IPS-15b (cell line): Measurements from ENCODE around the gene ZC3H10.

Experiments
- H3K27me3 ChIP-seq: one replicate; pipeline ENCODE4 v1.6.1; 2013; ENCODE audit warnings: low read length; ENCODE audit not compliant: control insufficient read depth, insufficient read depth
- H3K36me3 ChIP-seq: one replicate; pipeline ENCODE4 v1.6.1; 2013; ENCODE audit warnings: low read length; ENCODE audit not compliant: control insufficient read depth, insufficient read depth
- H3K4me1 ChIP-seq: one replicate; pipeline ENCODE4 v1.6.1; 2013; ENCODE audit warnings: mild to moderate bottlenecking, low read length; ENCODE audit not compliant: control insufficient read depth, insufficient read depth
- H3K4me3 ChIP-seq: one replicate; pipeline ENCODE4 v1.5.1; 2013; ENCODE audit warnings: low read depth, low read length
- H3K9ac ChIP-seq: one replicate; pipeline ENCODE4 v1.6.1; 2013; ENCODE audit warnings: low read depth, mild to moderate bottlenecking, low read length
- H3K9me3 ChIP-seq: one replicate; pipeline ENCODE4 v1.6.1; 2013; ENCODE audit warnings: mild to moderate bottlenecking, low read length; ENCODE audit not compliant: control insufficient read depth, insufficient read depth

ZC3H10 gene

DNA sequence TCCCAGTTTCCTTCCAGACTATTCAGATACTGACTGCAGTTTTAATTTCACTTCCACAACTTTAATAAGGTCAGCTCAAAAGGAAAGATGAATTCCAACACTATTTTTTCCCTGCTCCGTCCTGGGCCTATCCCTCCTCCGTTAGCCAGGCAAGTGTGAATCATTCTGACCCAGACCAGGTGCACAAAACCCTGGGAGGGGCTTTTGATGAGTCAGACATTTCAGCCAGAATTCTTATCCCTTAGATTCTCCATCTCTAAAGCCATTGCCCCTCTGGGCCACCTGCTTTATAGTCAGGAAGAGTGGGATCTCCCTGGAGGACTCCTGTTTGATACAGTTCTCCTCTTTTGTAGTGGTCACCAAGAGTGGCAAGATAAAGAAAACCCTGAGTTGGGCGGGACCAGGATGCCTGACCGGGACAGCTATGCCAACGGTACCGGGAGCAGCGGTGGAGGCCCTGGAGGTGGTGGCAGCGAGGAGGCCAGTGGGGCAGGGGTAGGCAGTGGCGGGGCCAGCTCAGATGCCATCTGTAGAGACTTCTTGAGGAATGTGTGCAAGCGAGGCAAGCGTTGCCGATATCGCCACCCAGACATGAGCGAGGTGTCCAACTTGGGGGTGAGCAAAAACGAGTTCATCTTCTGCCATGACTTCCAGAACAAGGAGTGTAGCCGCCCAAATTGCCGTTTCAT is 2.2 kb downstream of the ZC3H10 start:
- H3K9me3 ChIP-seq: no peaks in the 10 kb centered on the region
- H3K4me1 ChIP-seq: peaks cover 9% of the 10 kb centered on the region
- no peaks in the 10 kb centered on the region for H3K27me3 ChIP-seq
- H3K4me3 ChIP-seq: no peak overlapping the region
- peaks cover 7% of the 10 kb centered on the region for H3K36me3 ChIP-seq
- H3K9ac ChIP-seq: no peak overlapping the region

DNA sequence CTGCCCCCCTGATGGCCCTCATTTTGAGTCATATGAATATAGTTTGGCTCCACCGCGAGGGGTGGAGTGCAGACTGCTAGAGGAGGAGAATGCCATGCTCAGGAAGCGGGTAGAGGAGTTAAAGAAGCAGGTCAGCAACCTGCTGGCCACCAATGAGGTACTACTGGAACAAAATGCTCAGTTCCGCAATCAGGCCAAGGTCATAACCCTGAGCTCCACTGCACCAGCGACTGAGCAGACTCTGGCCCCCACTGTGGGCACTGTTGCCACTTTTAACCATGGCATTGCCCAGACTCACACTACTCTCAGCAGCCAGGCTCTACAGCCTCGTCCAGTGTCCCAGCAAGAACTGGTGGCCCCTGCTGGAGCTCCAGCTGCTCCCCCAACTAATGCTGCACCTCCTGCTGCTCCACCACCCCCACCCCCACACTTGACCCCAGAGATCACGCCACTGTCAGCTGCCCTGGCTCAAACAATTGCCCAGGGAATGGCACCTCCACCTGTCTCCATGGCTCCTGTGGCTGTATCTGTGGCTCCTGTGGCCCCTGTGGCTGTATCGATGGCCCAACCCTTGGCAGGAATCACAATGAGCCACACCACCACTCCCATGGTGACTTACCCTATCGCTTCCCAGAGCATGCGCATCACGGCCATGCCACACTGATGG is 3.3 kb downstream of the ZC3H10 start:
- Histone ChIP-seq H3K9me3 (no peaks in the 10 kb centered on the region), H3K27me3 (no peaks in the 10 kb centered on the region), H3K4me3 (no peak overlapping the region), H3K9ac (no peak overlapping the region), H3K4me1 (peaks cover 9% of the 10 kb centered on the region), H3K36me3 (peaks cover 7% of the 10 kb centered on the region)

DNA sequence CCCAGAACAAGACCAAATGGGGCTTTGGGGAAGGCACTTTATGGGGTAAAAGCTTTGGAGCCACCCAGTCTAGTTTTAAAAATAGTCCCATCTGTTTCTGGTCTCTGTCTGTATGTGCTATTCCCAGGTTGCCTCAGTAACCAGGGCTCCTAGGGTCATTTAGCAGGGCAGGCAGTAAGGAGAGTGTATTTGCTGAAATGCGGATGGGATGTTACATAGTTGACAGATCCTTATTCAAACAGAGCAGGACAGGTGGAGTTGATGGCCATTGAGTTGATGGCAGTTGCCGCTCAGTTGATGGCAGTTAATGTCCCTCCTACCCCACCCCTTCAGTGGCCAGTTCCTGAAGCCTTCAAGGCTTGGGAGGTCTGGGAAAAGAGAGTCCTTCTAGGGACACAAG is 4.6 kb downstream of the ZC3H10 start:
- Histone ChIP-seq H3K4me1 (peaks cover 20% of the 10 kb centered on the region), H3K9ac (no peak overlapping the region), H3K27me3 (no peaks in the 10 kb centered on the region), H3K9me3 (no peaks in the 10 kb centered on the region), H3K36me3 (peaks cover 7% of the 10 kb centered on the region), H3K4me3 (no peak overlapping the region)

DNA sequence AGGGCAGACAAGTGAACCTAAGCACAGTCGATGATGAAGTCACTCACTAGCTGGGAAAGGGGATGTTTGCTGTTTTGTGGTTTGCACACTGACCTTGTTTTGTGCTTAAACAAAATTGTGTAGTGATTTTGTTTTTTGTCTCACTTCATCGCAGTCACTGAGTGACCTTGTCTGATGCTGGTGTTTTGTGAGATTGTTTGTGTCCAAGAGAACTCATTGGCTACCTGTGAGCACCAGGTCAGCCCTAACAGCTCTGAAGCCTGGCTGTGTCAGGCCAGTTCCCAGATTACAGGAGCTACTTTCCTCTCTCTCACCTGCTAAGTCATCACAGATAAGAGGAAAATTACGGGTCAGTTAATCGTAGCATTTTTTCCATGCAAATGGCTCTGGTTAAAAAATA is 6.1 kb downstream of the ZC3H10 start:
- no peak overlapping the region for H3K9ac ChIP-seq
- H3K36me3 ChIP-seq: peaks cover 7% of the 10 kb centered on the region
- no peaks in the 10 kb centered on the region for H3K27me3 ChIP-seq
- H3K4me3 ChIP-seq: no peak overlapping the region
- H3K9me3 ChIP-seq: no peaks in the 10 kb centered on the region
- H3K4me1 ChIP-seq: peaks cover 17% of the 10 kb centered on the region

DNA sequence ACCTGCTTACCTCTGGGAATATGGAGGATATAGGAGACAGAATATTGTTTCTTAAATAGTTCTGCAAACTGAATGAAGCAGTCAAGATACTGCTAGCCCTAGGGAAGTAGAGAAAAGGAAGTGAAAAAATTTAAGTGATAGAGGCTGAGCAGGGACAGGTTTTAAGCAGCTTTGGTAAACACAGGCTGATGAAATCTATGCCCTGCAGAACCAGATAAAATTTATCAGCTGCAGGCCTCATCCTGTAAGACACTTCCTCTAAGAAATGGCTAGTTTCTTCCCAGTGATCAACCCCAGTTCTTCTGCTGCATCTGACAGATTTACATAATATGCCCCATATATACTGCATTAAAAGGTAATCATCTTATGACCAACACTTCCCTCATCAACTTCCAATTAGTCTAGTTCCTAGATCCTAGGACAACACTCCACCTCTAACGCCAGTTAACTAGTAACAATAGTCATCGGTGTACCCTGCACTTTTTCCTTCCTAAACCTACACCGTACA is 8.7 kb downstream of the ZC3H10 start:
- Histone ChIP-seq H3K4me1 (peaks cover 12% of the 10 kb centered on the region), H3K4me3 (peak overlapping the region; percentile 40), H3K27me3 (no peaks in the 10 kb centered on the region), H3K36me3 (peaks cover 12% of the 10 kb centered on the region), H3K9ac (no peak overlapping the region), H3K9me3 (no peaks in the 10 kb centered on the region)

DNA sequence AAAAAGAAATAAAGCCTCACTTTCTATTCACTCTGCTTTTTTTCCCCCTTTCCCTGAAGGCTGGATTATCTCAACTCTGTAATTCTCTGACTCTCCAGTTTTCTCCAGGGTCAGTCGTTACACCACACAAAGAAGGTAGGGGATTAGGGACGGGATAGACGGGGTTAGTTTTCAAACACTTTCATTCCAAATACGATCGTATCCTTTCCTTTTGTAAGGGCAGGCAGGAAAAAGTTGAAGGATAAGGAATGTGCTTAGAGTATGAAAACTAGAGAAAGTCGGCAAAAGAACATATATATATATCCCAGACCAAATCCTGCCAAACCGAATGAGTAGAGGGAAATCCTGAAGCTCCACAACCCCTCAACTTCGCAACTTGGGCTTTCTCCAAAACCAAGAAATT is 9.4 kb downstream of the ZC3H10 start:
- Histone ChIP-seq H3K9me3 (no peaks in the 10 kb centered on the region), H3K9ac (no peak overlapping the region), H3K27me3 (no peaks in the 10 kb centered on the region), H3K36me3 (peaks cover 17% of the 10 kb centered on the region), H3K4me3 (peak overlapping the region; percentile 40), H3K4me1 (peaks cover 12% of the 10 kb centered on the region)

DNA sequence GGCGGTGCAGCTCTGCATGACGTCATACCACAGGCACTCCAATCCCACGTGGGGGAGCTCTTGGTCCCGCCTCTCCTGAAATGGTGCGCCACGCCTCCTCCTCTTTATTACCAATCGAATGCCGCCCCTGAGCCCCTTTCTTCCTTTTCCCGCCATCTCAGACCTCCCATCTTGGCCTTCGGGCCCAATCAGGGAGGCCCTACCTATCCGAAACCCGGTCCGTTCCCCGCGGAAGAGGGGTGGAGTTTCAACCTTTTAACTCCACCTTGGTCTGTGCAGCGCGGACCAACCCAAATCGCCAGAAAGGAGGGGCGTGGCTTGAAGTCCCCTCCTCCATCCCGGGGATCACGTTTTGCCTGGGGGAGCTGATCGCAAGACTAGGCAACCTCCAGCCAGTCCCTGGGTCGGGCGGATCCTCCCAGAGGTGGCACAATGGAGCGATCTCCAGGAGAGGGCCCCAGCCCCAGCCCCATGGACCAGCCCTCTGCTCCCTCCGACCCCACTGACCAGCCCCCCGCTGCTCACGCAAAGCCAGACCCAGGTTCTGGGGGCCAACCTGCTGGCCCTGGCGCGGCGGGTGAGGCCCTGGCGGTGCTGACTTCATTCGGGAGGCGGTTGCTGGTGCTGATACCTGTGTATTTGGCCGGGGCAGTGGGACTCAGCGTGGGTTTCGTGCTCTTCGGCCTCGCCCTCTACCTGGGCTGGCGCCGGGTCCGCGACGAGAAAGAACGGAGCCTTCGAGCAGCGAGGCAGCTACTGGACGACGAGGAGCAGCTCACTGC is 10.0 kb downstream of the ZC3H10 start, which contains the start of gene ESYT1:
Gene ESYT1 (plus strand): TSS at position 380 of the 782 bp plus-strand sequence. CDS start 53 bp downstream, at position 433.
- H3K27me3 ChIP-seq: no peaks in the 10 kb centered on the region
- H3K4me3 ChIP-seq: peak within 1 kb of the TSS; percentile 93
- peak within 1 kb of the TSS; percentile 74 for H3K9ac ChIP-seq
- H3K36me3 ChIP-seq: peaks cover 18% of the 10 kb centered on the region
- peaks cover 12% of the 10 kb centered on the region for H3K4me1 ChIP-seq
- no peaks in the 10 kb centered on the region for H3K9me3 ChIP-seq

DNA sequence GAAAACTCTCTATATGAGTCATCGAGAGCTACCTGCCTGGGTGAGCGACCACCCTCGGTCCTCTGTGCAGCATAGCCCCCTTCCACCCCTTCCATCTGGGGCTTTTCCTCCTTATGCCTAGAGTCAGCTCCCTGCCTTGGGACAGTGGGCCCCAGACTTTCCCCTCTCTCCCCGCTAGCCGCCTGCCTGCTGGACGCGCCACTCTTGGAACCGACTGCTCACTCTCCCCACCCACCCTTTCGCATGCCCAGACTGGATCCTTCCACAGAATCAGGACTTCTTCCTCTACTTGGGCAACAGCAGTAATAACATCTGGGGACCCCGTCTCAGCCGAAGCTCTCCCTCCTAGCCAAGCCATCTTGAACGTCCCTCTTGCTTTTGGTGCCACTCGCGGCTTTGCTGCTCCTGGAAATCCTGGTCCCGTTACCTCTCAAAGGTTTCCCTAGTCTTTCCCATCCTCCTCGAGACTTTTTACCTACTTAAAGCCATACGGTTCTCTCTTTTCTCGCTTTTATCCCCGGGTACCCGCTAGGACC is 10.7 kb downstream of the ZC3H10 start:
- Histone ChIP-seq H3K27me3 (no peaks in the 10 kb centered on the region), H3K9ac (peak overlapping the region; percentile 74), H3K36me3 (peaks cover 25% of the 10 kb centered on the region), H3K9me3 (no peaks in the 10 kb centered on the region), H3K4me3 (peak overlapping the region; percentile 93), H3K4me1 (peaks cover 12% of the 10 kb centered on the region)

DNA sequence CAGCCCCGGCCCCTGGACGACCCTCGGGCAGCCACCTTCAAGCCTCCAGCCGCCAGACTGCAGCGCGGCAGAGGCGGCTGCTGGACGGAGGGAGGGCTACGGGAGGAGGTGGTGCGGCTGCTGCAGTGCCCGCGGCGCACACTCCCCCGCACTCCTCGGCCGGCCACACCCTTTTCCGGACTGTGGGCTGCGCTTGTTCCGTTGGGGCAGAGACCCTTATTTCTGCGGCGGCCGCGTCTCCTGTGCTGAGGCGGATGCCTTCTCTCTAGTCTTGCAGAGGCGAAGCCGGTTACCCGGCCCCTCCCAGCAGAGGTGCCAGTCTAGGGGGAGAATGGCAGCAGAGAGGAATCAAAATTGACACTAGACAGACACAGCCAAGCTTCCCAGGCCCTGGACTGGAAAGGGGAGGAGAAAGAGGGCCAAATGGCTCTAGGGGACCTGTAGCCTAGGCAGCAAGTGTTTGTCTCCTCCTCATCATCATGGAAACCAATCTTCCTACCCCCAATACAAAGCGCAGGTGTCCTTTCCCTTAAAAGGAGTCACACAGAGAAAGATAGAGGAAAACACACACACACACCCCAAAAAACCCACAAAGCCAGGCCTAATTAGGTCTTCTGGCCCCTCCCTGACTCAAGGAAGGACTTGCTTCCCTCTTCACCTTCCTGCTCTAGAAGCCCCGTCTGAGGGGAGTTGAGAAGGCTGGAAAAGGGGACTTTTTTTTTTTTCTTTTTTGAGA is 11.3 kb downstream of the ZC3H10 start:
- Histone ChIP-seq H3K9ac (peak overlapping the region; percentile 74), H3K27me3 (no peaks in the 10 kb centered on the region), H3K9me3 (no peaks in the 10 kb centered on the region), H3K4me3 (peak overlapping the region; percentile 93), H3K36me3 (peaks cover 28% of the 10 kb centered on the region), H3K4me1 (peaks cover 12% of the 10 kb centered on the region)

DNA sequence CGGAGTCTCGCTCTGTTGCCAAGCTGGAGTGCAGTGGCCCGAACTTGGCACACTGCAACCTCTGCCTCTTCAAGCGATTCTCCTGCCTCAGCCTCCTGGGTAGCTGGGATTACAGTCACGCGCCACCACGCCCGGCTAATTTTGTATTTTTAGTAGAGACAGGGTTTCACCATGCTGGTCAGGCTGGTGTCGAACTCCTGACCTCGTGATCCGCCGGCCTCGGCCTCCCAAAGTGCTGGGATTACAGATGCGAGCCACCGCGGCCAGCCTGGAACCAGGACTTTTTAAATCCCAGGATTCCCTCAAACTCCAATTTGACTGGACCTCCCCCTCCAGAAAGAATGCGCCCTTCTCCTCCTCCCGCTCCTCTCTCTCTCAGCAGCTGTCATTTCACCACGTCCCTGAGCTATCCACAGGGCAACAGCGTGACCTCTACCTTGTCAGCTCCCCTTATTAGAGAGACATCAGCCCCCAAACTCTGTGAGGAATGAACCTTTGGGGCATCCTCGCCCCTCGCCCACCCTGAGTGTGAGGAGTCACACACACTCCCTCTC is 12.0 kb downstream of the ZC3H10 start:
- Histone ChIP-seq H3K9ac (peak overlapping the region; percentile 61), H3K4me3 (peak overlapping the region; percentile 93), H3K4me1 (peaks cover 12% of the 10 kb centered on the region), H3K9me3 (no peaks in the 10 kb centered on the region), H3K27me3 (no peaks in the 10 kb centered on the region), H3K36me3 (peaks cover 31% of the 10 kb centered on the region)

DNA sequence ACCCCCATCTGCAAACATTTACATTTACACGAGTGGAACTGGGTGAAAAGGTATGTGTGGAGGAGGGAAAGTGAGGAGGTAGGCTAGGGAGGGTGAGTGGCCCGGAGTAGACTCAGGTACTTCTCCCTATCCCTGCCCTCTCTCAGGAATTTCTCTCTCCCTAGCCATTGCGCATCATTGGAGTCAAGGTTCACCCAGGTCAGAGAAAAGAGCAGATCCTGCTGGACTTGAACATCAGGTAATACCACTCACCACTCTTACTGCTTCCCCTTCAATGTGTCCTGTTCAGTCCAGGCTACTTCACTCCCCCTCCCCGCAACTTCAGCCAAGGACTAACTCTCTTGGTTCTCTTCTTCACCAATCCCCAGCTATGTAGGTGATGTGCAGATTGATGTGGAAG is 12.8 kb downstream of the ZC3H10 start:
- Histone ChIP-seq H3K36me3 (peaks cover 32% of the 10 kb centered on the region), H3K4me1 (peaks cover 12% of the 10 kb centered on the region), H3K9ac (no peak overlapping the region), H3K27me3 (no peaks in the 10 kb centered on the region), H3K9me3 (no peaks in the 10 kb centered on the region), H3K4me3 (no peak overlapping the region)
